ENCODE measurements around the gene TTC39A. TPM values are rescaled to one million over a fixed set of nuclear protein-coding genes. Genes with fewer than 3 reads are reported as not detected.
A peak's percentile ranks its signal among the peaks of the same experiment; 100 is the strongest.

Gene TTC39A
- total RNA-seq, result 0.51 and 1.5 TPM in 2 replicates
- 0.28 and 0.72 TPM in 2 replicates for polyA plus RNA-seq
- 0.41 and 0.50 TPM in 2 replicates for polyA plus RNA-seq (2012)
- polyA minus RNA-seq (ENCODE audit: low replicate concordance), result not detected in 2 replicates

GRCh38 chr1:51330331-51331201 lies at the start of gene TTC39A:
TSS of gene TTC39A (minus strand) at chr1:51330562. CDS start at chr1:51330477, 85 bp downstream.
- Histone ChIP-seq H3K27me3 (ENCODE audit: control insufficient read depth, insufficient read depth, low read length) (peaks cover 1% of the 10 kb centered on the region), H2AFZ (ENCODE audit: low read length) (peak within 1 kb of the TSS; percentile 6), H4K20me1 (ENCODE audit: control insufficient read depth, extremely low read depth, insufficient read depth, low read length) (no peaks in the 10 kb centered on the region), H3K36me3 (ENCODE audit: control insufficient read depth, insufficient read depth, low read length) (no peaks in the 10 kb centered on the region), H3K9me3 (ENCODE audit: control insufficient read depth, insufficient read depth, low read depth, low read length) (no peaks in the 10 kb centered on the region), H3K4me1 (ENCODE audit: control insufficient read depth, extremely low read depth, insufficient read depth, low read length) (peaks cover 10% of the 10 kb centered on the region), H3K79me2 (ENCODE audit: control insufficient read depth, insufficient read depth, low read length) (no peaks in the 10 kb centered on the region), H3K4me2 (ENCODE audit: extremely low read depth, insufficient read depth, low read length) (peak within 1 kb of the TSS; percentile 25), H3K9ac (ENCODE audit: insufficient read depth, low read length) (no peak within 1 kb of the TSS), H3K4me3 (replicated peaks in 1 of 4; ENCODE audit: control extremely low read depth in 1 of 4, insufficient read depth in 1 of 4, low read depth in 3 of 4, low read length in 4 of 4) (peak within 1 kb of the TSS in 2 of 4 experiments; percentile 20 to 48), H3K27ac (ENCODE audit: insufficient read depth, low read length) (no peak within 1 kb of the TSS)
- no peak for DNase-seq (ENCODE audit: low read depth in 2 of 2)
- TF ChIP-seq CTCF (conservative IDR thresholded peaks at IDR 0.05 in 1 of 2, IDR thresholded peaks at IDR 0.05 in 1 of 2; ENCODE audit: low read depth in 1 of 2, low read length in 2 of 2), result no peak
- TF ChIP-seq EZH2 (IDR thresholded peaks at IDR 0.05; ENCODE audit: low read length, missing control alignments), result no peak

GRCh38 chr1:51378871-51379270 lies 48.5 kb upstream of the TTC39A start:
- Histone ChIP-seq H4K20me1 (ENCODE audit: control insufficient read depth, extremely low read depth, insufficient read depth, low read length) (no peaks in the 10 kb centered on the region), H3K4me3 (replicated peaks in 1 of 4; ENCODE audit: control extremely low read depth in 1 of 4, insufficient read depth in 1 of 4, low read depth in 3 of 4, low read length in 4 of 4) (no peak overlapping the region), H3K9me3 (ENCODE audit: control insufficient read depth, insufficient read depth, low read depth, low read length) (no peaks in the 10 kb centered on the region), H3K9ac (ENCODE audit: insufficient read depth, low read length) (no peak overlapping the region), H3K4me1 (ENCODE audit: control insufficient read depth, extremely low read depth, insufficient read depth, low read length) (no peaks in the 10 kb centered on the region), H3K36me3 (ENCODE audit: control insufficient read depth, insufficient read depth, low read length) (no peaks in the 10 kb centered on the region), H2AFZ (ENCODE audit: low read length) (no peak overlapping the region), H3K4me2 (ENCODE audit: extremely low read depth, insufficient read depth, low read length) (no peak overlapping the region), H3K27ac (ENCODE audit: insufficient read depth, low read length) (no peak overlapping the region), H3K79me2 (ENCODE audit: control insufficient read depth, insufficient read depth, low read length) (no peaks in the 10 kb centered on the region), H3K27me3 (ENCODE audit: control insufficient read depth, insufficient read depth, low read length) (no peaks in the 10 kb centered on the region)
- no peak for TF ChIP-seq EZH2 (IDR thresholded peaks at IDR 0.05; ENCODE audit: low read length, missing control alignments)
- no peak for TF ChIP-seq CTCF (conservative IDR thresholded peaks at IDR 0.05 in 1 of 2, IDR thresholded peaks at IDR 0.05 in 1 of 2; ENCODE audit: low read depth in 1 of 2, low read length in 2 of 2)
- DNase-seq (ENCODE audit: low read depth in 2 of 2), result no peak

- Histone ChIP-seq H3K36me3 (ENCODE audit: control insufficient read depth, insufficient read depth, low read length) (no peaks in the 10 kb centered on the region), H3K4me3 (replicated peaks in 1 of 4; ENCODE audit: control extremely low read depth in 1 of 4, insufficient read depth in 1 of 4, low read depth in 3 of 4, low read length in 4 of 4) (no peak overlapping the region), H2AFZ (ENCODE audit: low read length) (no peak overlapping the region), H3K4me1 (ENCODE audit: control insufficient read depth, extremely low read depth, insufficient read depth, low read length) (no peaks in the 10 kb centered on the region), H3K79me2 (ENCODE audit: control insufficient read depth, insufficient read depth, low read length) (no peaks in the 10 kb centered on the region), H3K9ac (ENCODE audit: insufficient read depth, low read length) (no peak overlapping the region), H3K9me3 (ENCODE audit: control insufficient read depth, insufficient read depth, low read depth, low read length) (no peaks in the 10 kb centered on the region), H3K4me2 (ENCODE audit: extremely low read depth, insufficient read depth, low read length) (no peak overlapping the region), H4K20me1 (ENCODE audit: control insufficient read depth, extremely low read depth, insufficient read depth, low read length) (no peaks in the 10 kb centered on the region), H3K27ac (ENCODE audit: insufficient read depth, low read length) (no peak overlapping the region), H3K27me3 (ENCODE audit: control insufficient read depth, insufficient read depth, low read length) (no peaks in the 10 kb centered on the region)
- TF ChIP-seq EZH2 (IDR thresholded peaks at IDR 0.05; ENCODE audit: low read length, missing control alignments) (no peak), CTCF (conservative IDR thresholded peaks at IDR 0.05 in 1 of 2, IDR thresholded peaks at IDR 0.05 in 1 of 2; ENCODE audit: low read depth in 1 of 2, low read length in 2 of 2) (no peak)
- no peak for DNase-seq (ENCODE audit: low read depth in 2 of 2)
These were observed 43.5 kb upstream of the TTC39A start for GRCh38 chr1:51373898-51374297.
